ENCODE measurements around the gene ADAR.

Gene ADAR

GRCh38 chr1:154586231-154586630 is 21.8 kb downstream of the ADAR start:
- no peak for DNase-seq (ENCODE audit: low spot score)

- DNase-seq (ENCODE audit: low spot score), result no peak
These were observed 23.6 kb downstream of the ADAR start for GRCh38 chr1:154584267-154584994.

- no peak for DNase-seq (ENCODE audit: low spot score)
These were observed 24.2 kb downstream of the ADAR start for GRCh38 chr1:154583773-154584172.

- DNase-seq (ENCODE audit: low spot score), result no peak
These were observed 25.1 kb downstream of the ADAR start for GRCh38 chr1:154582885-154583284.

GRCh38 chr1:154581766-154582165 is 26.2 kb downstream of the ADAR start:
- no peak for DNase-seq (ENCODE audit: low spot score)

GRCh38 chr1:154579374-154579773 is 28.6 kb downstream of the ADAR start:
- no peak for DNase-seq (ENCODE audit: low spot score)

- DNase-seq (ENCODE audit: low spot score), result no peak
These were observed 29.9 kb downstream of the ADAR start for GRCh38 chr1:154578058-154578418.

- no peak for DNase-seq (ENCODE audit: low spot score)
These were observed 30.5 kb downstream of the ADAR start for GRCh38 chr1:154577346-154578057.

GRCh38 chr1:154575951-154576566 is 31.9 kb downstream of the ADAR start:
- DNase-seq (ENCODE audit: low spot score), result no peak

- DNase-seq (ENCODE audit: low spot score), result no peak
These were observed 32.6 kb downstream of the ADAR start for GRCh38 chr1:154575147-154575927.

- no peak for DNase-seq (ENCODE audit: low spot score)
These were observed 33.3 kb downstream of the ADAR start for GRCh38 chr1:154574716-154575115.

- DNase-seq (ENCODE audit: low spot score), result no peak
These were observed 34.8 kb downstream of the ADAR start for GRCh38 chr1:154573168-154573510.

- no peak for DNase-seq (ENCODE audit: low spot score)
These were observed 35.4 kb downstream of the ADAR start for GRCh38 chr1:154572468-154573167.

GRCh38 chr1:154571964-154572288 is 36.1 kb downstream of the ADAR start:
- DNase-seq (ENCODE audit: low spot score), result no peak

GRCh38 chr1:154571244-154571963 is 36.6 kb downstream of the ADAR start:
- DNase-seq (ENCODE audit: low spot score), result no peak

- DNase-seq (ENCODE audit: low spot score), result no peak
These were observed 39.7 kb downstream of the ADAR start for GRCh38 chr1:154568157-154568815.

- no peak for DNase-seq (ENCODE audit: low spot score)
These were observed 40.4 kb downstream of the ADAR start, which contains the start of gene CHRNB2 for GRCh38 chr1:154567386-154568156. CHRNB2 (plus strand) TSS chr1:154567778; CDS start chr1:154568045, 267 bp downstream.

- DNase-seq (ENCODE audit: low spot score), result no peak
These were observed 42.1 kb downstream of the ADAR start for GRCh38 chr1:154565876-154566275.

GRCh38 chr1:154559466-154560044 is 48.4 kb downstream of the ADAR start:
- DNase-seq (ENCODE audit: low spot score), result peak; percentile 97
